Right hindlimb (tissue), 1 donor: ENCODE results near the gene MDFI.
A peak's percentile ranks its signal among the peaks of the same experiment; 100 is the strongest.

ENCODE experiments used
- DNase-seq: peaks from one replicate; pipeline ENCODE4 v3.0.0-alpha.2; 2018

The MDFI gene

GRCh38 chr6:41673704-41674000, 35.4 kb downstream of the MDFI start:
- peak; percentile 16 for DNase-seq

GRCh38 chr6:41674231-41675000, 36.1 kb downstream of the MDFI start:
- DNase-seq, result peak; percentile 16

GRCh38 chr6:41675176-41675775, 37.0 kb downstream of the MDFI start:
- peak; percentile 38 for DNase-seq

DNA sequence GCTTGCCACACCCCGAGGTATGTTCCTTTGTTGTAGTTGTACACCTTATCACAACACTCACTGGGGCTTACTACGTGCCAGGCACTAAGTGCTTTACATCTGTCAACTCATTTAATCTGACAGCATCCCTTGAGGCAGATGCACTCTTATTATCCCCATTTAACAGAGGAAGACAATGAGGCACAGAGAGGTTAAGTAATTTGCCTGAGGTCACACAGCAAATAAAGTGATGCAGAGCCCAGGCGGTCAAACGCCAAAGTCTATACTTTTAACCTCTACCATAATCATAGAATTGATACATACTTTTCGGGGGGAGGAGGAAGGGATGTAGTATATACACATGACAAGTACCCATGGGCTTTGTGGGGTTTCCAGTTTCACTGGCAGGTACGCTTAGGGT, 37.7 kb downstream of the MDFI start:
- no peak for DNase-seq

DNA sequence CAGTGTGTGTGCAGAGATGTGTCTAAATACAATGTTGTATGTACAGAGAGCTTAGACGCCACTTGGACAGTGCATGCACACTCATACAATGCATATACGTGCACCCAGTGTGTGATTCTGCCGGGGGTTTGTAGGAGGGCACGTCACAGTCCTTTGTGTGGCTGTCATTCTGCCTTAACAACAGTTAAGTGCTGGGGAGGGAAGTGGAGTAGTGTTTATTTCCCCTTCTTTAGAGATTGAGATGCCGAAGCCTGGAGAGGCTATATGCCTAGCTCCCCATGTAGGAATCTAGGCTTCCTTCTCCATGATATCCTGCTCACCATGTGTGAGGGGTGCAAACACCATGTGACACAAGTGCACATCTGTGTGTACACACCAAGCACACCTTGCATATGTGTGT, 38.2 kb downstream of the MDFI start:
- peak; percentile 11 for DNase-seq

DNA sequence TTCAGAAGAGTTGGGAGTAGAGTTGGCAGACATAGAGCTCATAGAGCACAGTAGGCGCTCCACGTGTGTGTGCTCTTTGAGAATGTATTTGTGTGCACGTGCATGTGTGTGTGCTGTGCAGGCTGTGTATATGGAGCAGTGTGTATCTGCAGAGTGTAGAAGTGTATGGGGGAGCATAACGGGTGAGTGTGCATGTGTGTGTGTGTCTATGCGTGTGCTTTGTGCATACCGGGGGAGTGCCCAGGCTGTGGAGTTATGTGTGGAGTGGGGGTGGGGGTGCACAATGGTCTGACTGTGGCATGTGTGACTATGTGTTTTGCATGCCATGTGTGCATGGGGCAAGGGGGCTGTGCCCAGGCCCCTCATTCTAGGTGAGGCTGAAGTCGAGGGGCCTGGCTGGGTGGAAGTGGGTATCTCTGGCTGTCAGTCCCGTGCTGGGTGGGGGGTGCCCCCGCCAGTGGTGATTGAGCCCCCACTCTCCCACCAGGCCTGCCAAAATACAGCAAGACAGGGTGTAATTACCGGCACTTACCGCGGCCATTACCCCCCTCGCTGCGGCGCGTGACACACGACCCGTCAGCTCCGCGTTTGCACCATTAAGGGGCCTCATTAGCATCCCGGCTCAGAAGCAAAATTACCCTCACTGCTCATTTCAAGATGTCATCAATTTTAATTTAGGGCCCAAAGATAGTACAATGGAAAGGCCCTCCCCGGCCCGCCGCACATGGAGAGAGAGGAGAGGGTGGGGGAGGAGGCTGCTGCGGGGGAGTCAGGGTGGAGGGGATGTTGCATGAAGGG, 39.1 kb downstream of the MDFI start:
- DNase-seq, result peak; percentile 15

DNA sequence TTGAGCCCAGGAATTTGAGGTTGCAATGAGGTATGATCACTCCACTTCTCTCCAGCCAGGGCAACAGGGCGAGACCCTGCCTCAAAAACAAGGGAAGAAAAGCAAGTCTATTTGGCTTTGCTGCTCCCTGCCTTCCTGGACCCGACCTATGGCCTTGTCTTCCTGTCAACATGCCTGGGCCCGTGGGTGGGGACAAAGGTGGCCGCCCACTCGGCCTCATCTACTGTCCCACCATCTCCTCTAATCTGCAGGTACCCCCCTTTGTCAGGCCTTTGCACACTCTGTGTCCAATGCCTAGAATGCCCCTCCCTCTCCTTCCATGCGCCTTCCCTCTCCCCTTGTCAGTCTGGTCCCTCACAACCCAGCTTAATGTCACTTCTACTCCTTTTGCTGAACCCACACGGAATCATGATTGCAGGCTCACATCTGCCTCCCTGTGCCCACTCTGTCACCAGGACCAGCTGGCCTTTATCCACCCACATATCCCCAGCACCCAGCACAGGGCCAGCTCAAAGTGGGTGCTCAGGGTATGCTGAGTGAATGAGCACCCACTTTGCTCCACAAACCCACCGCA, 40.3 kb downstream of the MDFI start:
- peak; percentile 11 for DNase-seq

DNA sequence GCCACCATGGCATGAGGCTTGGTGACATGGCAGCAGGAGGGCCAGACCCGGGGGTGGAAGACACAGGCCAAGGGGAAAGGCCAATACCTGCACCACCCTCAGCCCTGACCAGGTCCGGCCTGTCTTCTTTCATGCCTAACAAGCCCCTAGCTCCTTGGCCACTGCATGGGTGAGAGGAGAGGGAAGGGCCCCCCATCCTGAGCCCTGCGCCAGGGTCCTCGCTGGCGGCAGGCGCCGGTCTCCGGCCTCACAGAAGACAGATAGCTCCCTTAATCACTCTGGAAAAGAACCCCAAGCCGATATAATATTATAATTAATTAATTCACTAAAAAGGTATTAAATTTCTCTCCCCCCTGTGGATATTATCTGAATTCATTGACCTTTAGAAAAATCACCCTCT, 41.4 kb downstream of the MDFI start:
- DNase-seq, result peak; percentile 11

- peak; percentile 15 for DNase-seq
Observed at GRCh38 chr6:41680182-41680965, 42.1 kb downstream of the MDFI start.

DNA sequence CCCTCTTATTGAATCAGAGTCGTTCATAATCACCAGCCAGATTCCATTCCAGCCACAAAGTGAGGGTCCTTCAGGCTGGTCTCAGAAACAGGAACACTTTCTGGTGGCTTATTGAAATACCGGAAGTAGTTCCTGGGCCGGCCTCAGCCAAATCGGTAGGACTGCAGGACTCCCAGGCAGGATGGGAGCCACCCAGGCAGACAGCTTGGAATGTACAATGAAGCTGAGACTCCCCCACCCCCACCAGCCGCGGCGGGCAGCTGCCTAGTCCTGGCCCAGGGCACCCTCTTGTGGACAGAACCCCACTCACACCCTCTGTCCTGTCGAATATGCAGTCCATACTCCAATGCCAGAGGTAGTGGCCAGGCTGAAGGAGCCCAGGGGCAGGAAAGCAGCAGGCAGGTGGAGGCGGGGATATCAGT, 43.8 kb downstream of the MDFI start:
- peak; percentile 96 for DNase-seq

DNA sequence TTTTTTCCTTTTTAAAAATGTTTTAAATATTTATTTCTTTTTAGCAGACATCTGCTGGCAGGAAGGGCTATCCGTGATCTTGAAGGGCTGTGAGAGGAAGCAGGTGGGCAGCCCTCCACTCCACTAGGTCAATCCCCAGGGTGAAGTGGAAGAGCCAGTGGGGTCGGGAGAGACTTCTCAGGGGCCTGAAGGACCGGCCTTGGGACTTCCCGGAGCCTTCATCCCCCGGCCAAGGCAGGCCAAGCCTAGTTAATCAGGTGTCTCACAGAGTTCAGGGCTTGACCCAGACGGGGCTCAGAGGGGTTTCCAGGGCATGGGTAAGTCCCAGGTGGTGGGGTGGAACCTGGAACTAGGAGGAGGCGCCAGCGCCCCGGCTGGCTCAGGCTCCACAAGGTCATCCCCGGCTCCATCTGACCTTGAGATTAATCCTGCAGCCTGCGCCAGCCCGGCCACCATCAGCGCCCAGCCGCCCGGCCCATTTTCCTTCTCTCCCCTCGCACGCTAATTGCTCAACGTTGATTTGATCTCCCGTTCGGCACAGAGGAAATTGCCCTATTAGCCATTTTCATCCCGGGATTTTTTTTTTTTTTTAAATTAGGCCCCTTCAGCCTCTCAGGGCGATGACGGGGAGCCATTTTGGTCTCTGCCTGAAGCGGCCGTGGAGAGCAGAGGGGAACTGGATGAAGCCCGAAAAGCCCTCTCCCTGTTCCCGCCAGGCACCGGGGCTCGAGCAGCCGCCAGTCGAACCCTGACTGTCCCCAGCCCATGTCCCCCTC, 44.4 kb downstream of the MDFI start:
- DNase-seq, result peak; percentile 45

DNA sequence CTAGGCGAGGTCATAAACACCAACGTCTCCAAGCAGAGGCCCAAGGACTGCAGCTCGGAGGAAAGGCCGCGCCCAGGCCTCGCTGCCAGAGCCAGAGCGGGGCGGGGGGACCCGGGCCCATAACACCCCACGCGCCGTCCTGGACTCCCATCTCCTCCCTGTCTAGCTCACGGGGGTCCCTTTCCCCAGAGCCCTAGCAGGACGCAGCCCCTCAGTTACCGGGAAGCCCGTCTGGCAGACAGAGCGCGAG, 44.9 kb downstream of the MDFI start:
- no peak for DNase-seq

DNA sequence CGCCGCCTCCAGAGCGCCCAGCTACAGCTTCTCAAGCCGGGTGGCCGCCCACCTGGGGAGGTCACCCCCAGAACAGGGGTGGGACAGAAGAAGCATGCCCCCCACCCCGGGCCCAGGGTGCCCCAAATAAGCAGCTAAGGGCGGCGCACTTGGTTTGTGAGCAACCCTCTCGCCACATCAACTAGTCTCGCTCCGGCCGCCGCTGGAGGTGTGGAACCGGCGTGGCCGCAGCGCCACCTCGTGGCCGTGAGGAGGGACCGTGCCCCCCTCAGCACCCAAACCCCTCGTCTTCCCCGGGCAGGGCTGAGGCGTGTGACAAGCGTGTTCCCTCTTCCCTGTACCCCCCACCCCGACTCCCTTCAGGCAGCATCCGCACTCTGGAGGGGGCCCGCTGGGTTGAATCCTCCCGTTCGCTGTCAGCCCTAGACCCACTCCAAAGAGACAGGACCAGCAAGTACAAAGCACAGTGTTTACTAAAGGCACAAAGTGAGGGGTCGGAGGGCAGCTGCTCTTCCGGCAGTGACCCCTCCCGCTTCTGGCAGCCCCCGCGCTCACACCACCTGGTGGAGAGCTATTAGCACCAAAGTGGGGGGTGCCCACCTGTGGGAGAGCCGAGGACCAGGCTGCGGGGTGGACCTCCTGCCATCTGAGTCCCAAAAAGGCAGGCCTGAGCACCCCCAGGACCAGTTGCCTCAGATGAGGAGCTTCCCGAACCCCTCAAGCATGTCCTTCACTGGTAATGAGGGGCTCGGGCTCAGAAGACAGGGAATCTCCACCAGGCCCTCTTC, 45.4 kb downstream of the MDFI start:
- DNase-seq, result peak; percentile 89

DNA sequence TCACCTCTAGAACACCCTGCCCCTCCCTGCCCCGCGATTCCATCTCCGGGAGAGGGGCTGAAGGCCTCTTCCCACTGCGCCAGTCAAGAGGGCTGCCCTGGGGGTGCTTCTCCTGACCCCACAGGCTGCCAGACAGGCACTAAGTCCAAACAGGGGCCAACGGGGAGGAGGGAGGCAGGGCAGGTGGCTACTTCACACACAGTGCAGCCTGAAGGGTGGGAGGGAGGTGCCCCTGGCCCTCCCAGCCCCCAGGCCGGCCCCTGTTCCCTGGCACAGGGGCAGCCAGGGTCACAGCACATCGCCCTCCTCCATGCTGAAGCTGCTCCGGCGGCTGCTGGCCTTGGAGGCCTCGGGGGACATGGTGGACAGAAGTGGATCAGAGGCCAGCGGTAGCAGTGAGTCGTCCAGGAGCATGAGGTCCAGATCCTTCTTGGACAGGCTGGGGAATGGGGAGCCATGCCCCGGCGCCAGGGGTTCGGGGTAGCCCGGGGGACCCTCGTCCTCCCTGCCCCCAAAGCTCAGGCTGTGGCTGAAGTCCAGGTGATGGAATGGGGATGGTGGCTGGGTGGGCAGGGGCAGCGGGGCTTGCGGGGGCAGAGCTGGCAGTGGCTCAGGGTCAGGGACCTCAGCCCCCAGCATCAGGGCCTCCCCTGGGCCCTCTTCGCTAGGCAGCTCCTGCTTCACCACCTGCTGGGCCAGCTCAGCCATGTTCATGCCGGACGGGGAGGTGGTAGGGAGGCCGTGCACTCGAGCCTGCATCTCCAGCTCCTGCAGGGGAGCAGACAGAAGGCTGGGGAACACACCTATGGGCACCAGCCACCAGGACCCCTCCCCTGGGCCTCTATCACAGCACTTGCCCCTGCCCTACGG, 46.3 kb downstream of the MDFI start:
- DNase-seq, result peak; percentile 24

DNA sequence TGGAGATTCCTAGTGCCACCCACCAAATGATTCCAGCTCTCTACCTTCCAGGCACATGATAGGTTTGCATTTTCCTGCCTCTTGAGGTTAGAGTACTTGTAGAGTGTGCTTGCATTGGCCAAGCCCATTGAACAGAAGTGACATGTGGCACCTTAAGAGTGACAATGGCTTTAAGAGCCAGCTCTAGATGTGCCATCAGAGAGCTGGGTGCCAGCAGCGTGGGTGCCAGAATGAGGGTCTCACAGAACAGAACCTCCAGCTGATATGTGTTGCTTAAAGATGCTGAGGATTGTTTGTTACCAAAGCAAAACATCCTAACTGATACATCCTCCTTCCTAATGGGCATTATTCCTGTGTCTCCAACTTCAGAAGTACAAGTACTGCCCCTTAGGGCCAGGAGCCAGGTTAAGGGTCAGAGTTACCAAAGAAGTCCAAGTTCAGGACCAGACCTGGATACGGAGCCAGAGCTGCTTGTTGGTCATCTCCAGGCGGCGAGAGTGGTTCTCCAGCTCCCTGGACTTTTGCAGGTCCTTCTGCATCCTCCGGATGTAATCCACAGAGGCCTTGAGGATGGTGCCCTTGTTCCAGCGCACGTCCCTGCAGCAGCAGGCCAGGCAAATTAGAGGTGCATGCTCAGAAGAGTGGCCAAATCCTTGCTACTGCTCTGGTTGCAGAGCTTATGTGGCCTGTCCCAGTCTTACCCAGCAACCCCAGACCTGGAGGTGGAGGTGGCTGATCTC, 47.5 kb downstream of the MDFI start:
- peak; percentile 15 for DNase-seq

GRCh38 chr6:41687501-41688175, 49.4 kb downstream of the MDFI start:
- peak; percentile 17 for DNase-seq

- DNase-seq, result peak; percentile 12
Observed at GRCh38 chr6:41688256-41688965, 50.1 kb downstream of the MDFI start.
